PC-3 (cell line): ENCODE results near the gene SPTLC3. TPM values are rescaled to one million over a fixed set of nuclear protein-coding genes. Genes with fewer than 3 reads are reported as not detected.

ENCODE experiments used
- ATAC-seq: fragments of 200-7000 bp; cut with Tn5 transposase; 2 replicates; pipeline ENCODE4 v1.9.1; 2020; ENCODE audit warnings: mild to moderate bottlenecking, moderate library complexity
- BruUV-seq: library from RNA; stranded (reverse); fragments of 400-500 nt; replicated peaks from 2 replicates; lab custom pipeline; 2021; lab: Mats Ljungman, UMichigan
- CTCF ChIA-PET: fragments of 300-600 bp; sonication (Branson Sonifier 250); formaldehyde crosslinking; loops from one replicate; lab custom pipeline; 2022; ENCODE audit warnings: antibody characterized with exemption; lab: Charles Lee
- POLR2A ChIA-PET: fragments of 300-600 bp; sonication (Branson Sonifier 250); formaldehyde crosslinking; loops from one replicate; lab custom pipeline; 2022; ENCODE audit warnings: antibody characterized with exemption; ENCODE audit not compliant: unreplicated experiment; lab: Charles Lee
- DNase-seq: peaks from one replicate; pipeline ENCODE4 v3.0.0-alpha.2; 2015
- H2AFZ ChIP-seq: fragments of 300-600 bp; sonication (generic); 2 replicates; pipeline ENCODE4 v1.6.0; 2016; ENCODE audit warnings: antibody characterized with exemption, low read length
- H3F3A ChIP-seq: fragments of 300-600 bp; sonication (generic); one replicate; pipeline ENCODE4 v1.6.0; 2017; ENCODE audit warnings: antibody characterized with exemption, low read length, control low read depth, mild to moderate bottlenecking; ENCODE audit not compliant: unreplicated experiment
- H3K27ac ChIP-seq: fragments of 300-600 bp; sonication (generic); 2 replicates; pipeline ENCODE4 v1.5.1; 2016; ENCODE audit warnings: mild to moderate bottlenecking, low read length
- H3K27me3 ChIP-seq: fragments of 300-600 bp; sonication (generic); 2 replicates; pipeline ENCODE4 v1.6.1; 2016; ENCODE audit warnings: low read length, mixed read lengths
- H3K36me3 ChIP-seq: fragments of 300-600 bp; sonication (generic); 2 replicates; pipeline ENCODE4 v1.6.1; 2016; ENCODE audit warnings: low read depth, mixed run types, low read length, mixed read lengths
- H3K4me1 ChIP-seq: fragments of 300-600 bp; sonication (generic); 2 replicates; pipeline ENCODE4 v1.5.1; 2016; ENCODE audit warnings: low read length; ENCODE audit not compliant: insufficient read depth
- H3K4me2 ChIP-seq: fragments of 300-600 bp; sonication (generic); 2 replicates; pipeline ENCODE4 v1.6.0; 2016; ENCODE audit warnings: low read length
- H3K4me3 ChIP-seq: fragments of 300-600 bp; sonication (generic); 2 replicates; pipeline ENCODE4 v1.5.1; 2016; ENCODE audit warnings: mild to moderate bottlenecking, low read length, mixed read lengths
- H3K79me2 ChIP-seq: fragments of 300-600 bp; sonication (generic); 2 replicates; pipeline ENCODE4 v1.6.1; 2017; ENCODE audit warnings: low read length, mixed read lengths
- H3K9ac ChIP-seq: fragments of 300-600 bp; sonication (generic); 2 replicates; pipeline ENCODE4 v1.6.0; 2016; ENCODE audit warnings: mild to moderate bottlenecking, low read length
- H3K9me2 ChIP-seq: fragments of 300-600 bp; sonication (generic); replicated peaks from 2 replicates; pipeline ENCODE4 v1.6.1; 2016; ENCODE audit warnings: mixed run types, low read length, mixed read lengths
- H3K9me3 ChIP-seq: fragments of 300-600 bp; sonication (generic); 2 replicates; pipeline ENCODE4 v1.6.1; 2016; ENCODE audit warnings: low read length, mixed read lengths
- H4K20me1 ChIP-seq: fragments of 300-600 bp; sonication (generic); 2 replicates; pipeline ENCODE4 v1.6.1; 2016; ENCODE audit warnings: low read length, mixed read lengths
- CTCF ChIP-seq: fragments of 300-600 bp; sonication (generic); conservative IDR thresholded peaks from 2 replicates; pipeline ENCODE4 v1.5.1; 2017; ENCODE audit warnings: antibody characterized with exemption, low read depth, mild to moderate bottlenecking, low read length
- EZH2 ChIP-seq: fragments of 300-600 bp; sonication (generic); IDR thresholded peaks from one replicate; pipeline ENCODE4 v1.6.1; 2017; ENCODE audit warnings: antibody characterized with exemption, mild to moderate bottlenecking, low read length; ENCODE audit not compliant: unreplicated experiment
- EZH2phosphoT487 ChIP-seq: fragments of 300-600 bp; sonication (generic); IDR thresholded peaks from 2 replicates; pipeline ENCODE4 v1.6.1; 2018; ENCODE audit warnings: mild to moderate bottlenecking, antibody characterized with exemption, low read length, borderline replicate concordance
- intact Hi-C: fragments of 100-400 bp; cut with micrococcal nuclease; formaldehyde crosslinking; loops from 2 replicates; pipeline ENCODE4 v1.9.0; 2023
- total RNA-seq: library from RNA; depleted of rRNA; stranded (reverse); fragments of >200 nt; gene quantifications from 2 replicates; pipeline ENCODE4 v1.2.3, GENCODE V29; 2014

SPTLC3 gene
- total RNA-seq, 1 experiment from 2014 or later: 16.3 TPM

- H3K36me3 ChIP-seq: peaks cover 3% of the 10 kb centered on the region; the same call in 1 of the 2 replicates
- ChIA-PET POLR2A (no interaction called here), CTCF (no interaction called here)
- no peak overlapping the region for H3K9ac ChIP-seq
- ATAC-seq (no peak), DNase-seq (no peak)
- H2AFZ ChIP-seq: no peak overlapping the region
- no peak overlapping the region for H3K4me2 ChIP-seq
- no TSS peak for BruUV-seq
- H3K4me3 ChIP-seq: no peak overlapping the region
- no peaks in the 10 kb centered on the region for H3K4me1 ChIP-seq
- H3K9me3 ChIP-seq: no peaks in the 10 kb centered on the region
- intact Hi-C loops: loop anchor here (1.0 kb wide), 1 partner anchor 21 kb away; no protein-coding TSS in a partner anchor
- no peaks in the 10 kb centered on the region for H3K9me2 ChIP-seq
- no peaks in the 10 kb centered on the region for H3F3A ChIP-seq
- no peaks in the 10 kb centered on the region for H3K79me2 ChIP-seq
- TF ChIP-seq CTCF (no peak), EZH2phosphoT487 (no peak), EZH2 (no peak)
- no peaks in the 10 kb centered on the region for H4K20me1 ChIP-seq
- no peaks in the 10 kb centered on the region for H3K27me3 ChIP-seq
- H3K27ac ChIP-seq: no peak overlapping the region
These were observed 116.7 kb downstream of the SPTLC3 start for GRCh38 chr20:13125486-13125885.

GRCh38 chr20:13128173-13128572 lies 119.4 kb downstream of the SPTLC3 start:
- POLR2A ChIA-PET: no interaction called here
- DNase-seq (no peak), ATAC-seq (no peak)
- Histone ChIP-seq H3K4me2 (no peak overlapping the region), H3K9ac (no peak overlapping the region), H3K79me2 (no peaks in the 10 kb centered on the region), H3F3A (no peaks in the 10 kb centered on the region), H2AFZ (no peak overlapping the region), H4K20me1 (no peaks in the 10 kb centered on the region), H3K9me3 (no peaks in the 10 kb centered on the region), H3K27ac (no peak overlapping the region), H3K4me1 (no peaks in the 10 kb centered on the region), H3K9me2 (no peaks in the 10 kb centered on the region), H3K4me3 (no peak overlapping the region), H3K36me3 (peaks cover 3% of the 10 kb centered on the region; the same call in 1 of the 2 replicates), H3K27me3 (no peaks in the 10 kb centered on the region)
- intact Hi-C loops: no loop called here
- no TSS peak for BruUV-seq
- CTCF ChIA-PET: no interaction called here
- TF ChIP-seq CTCF: no peak

GRCh38 chr20:13130061-13130706 lies 121.4 kb downstream of the SPTLC3 start:
- Histone ChIP-seq H3K79me2 (no peaks in the 10 kb centered on the region), H3K27me3 (no peaks in the 10 kb centered on the region), H3K9ac (no peak overlapping the region), H4K20me1 (no peaks in the 10 kb centered on the region), H3K4me2 (no peak overlapping the region), H3K36me3 (peaks cover 3% of the 10 kb centered on the region; the same call in 1 of the 2 replicates), H3K27ac (no peak overlapping the region), H3K9me3 (no peaks in the 10 kb centered on the region), H2AFZ (no peak overlapping the region), H3K4me1 (no peaks in the 10 kb centered on the region), H3F3A (no peaks in the 10 kb centered on the region), H3K9me2 (no peaks in the 10 kb centered on the region), H3K4me3 (no peak overlapping the region)
- ChIA-PET POLR2A (no interaction called here), CTCF (no interaction called here)
- TF ChIP-seq EZH2phosphoT487 (no peak), CTCF (no peak), EZH2 (no peak)
- intact Hi-C loops: no loop called here
- ATAC-seq: no peak
- BruUV-seq: no TSS peak
- DNase-seq: no peak
